K562 (cell line): Measurements from ENCODE around the gene CSF2. TPM values are rescaled to one million over a fixed set of nuclear protein-coding genes. Genes with fewer than 3 reads are reported as not detected.

Experiments
- ATAC-seq: fragments of 200-7000 bp; cut with Tn5 transposase; 3 replicates; pipeline ENCODE4 v1.9.1; 2020; ENCODE audit warnings: moderate library complexity
- BruUV-seq: library from RNA; stranded (reverse); fragments of 400-500 nt; replicated peaks from 2 replicates; lab custom pipeline; 2021; lab: Mats Ljungman, UMichigan
- CTCF ChIA-PET: fragments of 300-600 bp; formaldehyde crosslinking; extraction: SDS; loops from one replicate; lab custom pipeline; 2021; ENCODE audit warnings: low intra/inter-chr PET ratio; lab: Yijun Ruan, JAX
- POLR2A ChIA-PET: fragments of 300-600, 350-650 bp; sonication (Branson Sonifier 250); formaldehyde crosslinking; extraction: SDS; loops from one replicate; lab custom pipeline; 2021; ENCODE audit warnings: antibody characterized with exemption, inconsistent platforms; lab: Yijun Ruan, JAX
- DNase-seq, 4 experiments: peaks; one replicate each; pipeline versions ENCODE4 v3.0.0 to v3.0.0-alpha.2; 2011 to 2018; ENCODE audit warnings: low spot score in 3 of 4, mixed read lengths in 3 of 4; ENCODE audit errors: extremely low read depth in 1 of 4
- FAIRE-seq: peaks from 2 replicates; lab custom pipeline; 2011; peaks lifted over from hg19 to GRCh38; lab: Jason Lieb, UNC
- H2AFZ ChIP-seq: 2 replicates; pipeline ENCODE4 v1.6.0; 2011; ENCODE audit warnings: low read depth, low read length, control low read depth, inconsistent platforms
- H3K27ac ChIP-seq: fragments of 200-600 bp; 3 replicates; pipeline ENCODE4 v1.8.0; 2011; ENCODE audit warnings: low read depth, mild to moderate bottlenecking, control low read depth, inconsistent platforms, low read length, moderate library complexity, mixed read lengths; ENCODE audit errors: extremely low read depth
- H3K27me3 ChIP-seq, 2 experiments: fragments of 300-600 bp in 1 of 2; 2 replicates in 1 of 2; 3 replicates in 1 of 2; pipeline versions ENCODE4 v1.6.0 to v1.8.0; 2011; ENCODE audit warnings: inconsistent platforms in 2 of 2, low read length in 2 of 2, mild to moderate bottlenecking in 1 of 2, mixed read lengths in 1 of 2, moderate library complexity in 1 of 2; ENCODE audit not compliant: control insufficient read depth in 2 of 2, insufficient read depth in 2 of 2
- H3K36me3 ChIP-seq: fragments of 300-600 bp; 3 replicates; pipeline ENCODE4 v1.8.0; 2011; ENCODE audit warnings: mild to moderate bottlenecking, low read length, inconsistent platforms; ENCODE audit not compliant: control insufficient read depth, insufficient read depth
- H3K4me1 ChIP-seq, 2 experiments: fragments of 200-600 bp in 1 of 2; replicated peaks in 1 of 2; 2 replicates in 1 of 2; 3 replicates in 1 of 2; pipeline versions ENCODE4 v1.5.1 to v1.8.0; 2011; ENCODE audit warnings: inconsistent platforms in 2 of 2, low read length in 2 of 2, mild to moderate bottlenecking in 1 of 2, mixed read lengths in 1 of 2, moderate library complexity in 1 of 2; ENCODE audit not compliant: control insufficient read depth in 2 of 2, insufficient read depth in 2 of 2
- H3K4me2 ChIP-seq: 2 replicates; pipeline ENCODE4 v1.6.1; 2011; ENCODE audit warnings: low read length, control low read depth, inconsistent platforms, mixed read lengths; ENCODE audit not compliant: insufficient read depth
- H3K4me3 ChIP-seq: fragments of 200-600 bp; sonication (generic), shearing (Covaris generic); 2 replicates; pipeline ENCODE4 v1.5.1; 2016; ENCODE audit warnings: control low read depth, inconsistent platforms
- H3K79me2 ChIP-seq: fragments of 200-600 bp; 3 replicates; pipeline ENCODE4 v1.8.0; 2011; ENCODE audit warnings: low read length, inconsistent platforms; ENCODE audit not compliant: control insufficient read depth, insufficient read depth
- H3K9ac ChIP-seq, 2 experiments: 2 replicates each; pipeline versions ENCODE4 v1.6.0 to v1.6.1; 2011; ENCODE audit warnings: low read depth in 2 of 2, low read length in 2 of 2, control low read depth in 1 of 2, inconsistent platforms in 1 of 2, mild to moderate bottlenecking in 1 of 2, mixed read lengths in 1 of 2; ENCODE audit not compliant: insufficient read depth in 1 of 2
- H3K9me1 ChIP-seq: one replicate; pipeline ENCODE4 v1.6.0; 2011; ENCODE audit warnings: inconsistent platforms, mild to moderate bottlenecking, low read length, moderate library complexity; ENCODE audit not compliant: control insufficient read depth, insufficient read depth
- H3K9me3 ChIP-seq: replicated peaks from 2 replicates; pipeline ENCODE4 v1.5.1; 2011; ENCODE audit warnings: low read depth, low read length, inconsistent platforms; ENCODE audit not compliant: control insufficient read depth, insufficient read depth
- H4K20me1 ChIP-seq: replicated peaks from 2 replicates; pipeline ENCODE4 v1.6.1; 2011; ENCODE audit warnings: low read length, inconsistent platforms, mixed read lengths; ENCODE audit not compliant: control insufficient read depth, insufficient read depth
- BRD9 ChIP-seq: fragments of 450-650 bp; IDR thresholded peaks from 2 replicates; pipeline ENCODE4 v1.6.1; 2018; ENCODE audit warnings: low read depth; ENCODE audit not compliant: partially characterized antibody
- COPS2 ChIP-seq: fragments of 450-650 bp; conservative IDR thresholded peaks from 2 replicates; pipeline ENCODE4 v1.6.1; 2016; ENCODE audit warnings: mild to moderate bottlenecking, moderate library complexity
- EHMT2 ChIP-seq: fragments of 450-650 bp; IDR thresholded peaks from 2 replicates; pipeline ENCODE4 v1.6.1; 2018; ENCODE audit warnings: antibody characterized with exemption
- GTF2F1 ChIP-seq: IDR thresholded peaks from 2 replicates; pipeline ENCODE4 v1.6.1; 2011; ENCODE audit warnings: low read depth, low read length, improper control_type of control experiment
- MED1 ChIP-seq: sonication (generic); formaldehyde crosslinking; IDR thresholded peaks from 2 replicates; pipeline ENCODE4 v1.8.1; 2023; ENCODE audit warnings: missing genetic modification reagents, borderline replicate concordance
- MITF ChIP-seq: IDR thresholded peaks from 2 replicates; pipeline ENCODE4 v1.6.1; 2014; ENCODE audit warnings: antibody characterized with exemption
- NFXL1 ChIP-seq: fragments of 450-650 bp; formaldehyde crosslinking; IDR thresholded peaks from 2 replicates; pipeline ENCODE4 v1.4.0; 2021; ENCODE audit warnings: mild to moderate bottlenecking
- SIX5 ChIP-seq, 2 experiments: IDR thresholded peaks; 2 replicates each; pipeline ENCODE4 v1.6.1; 2011; ENCODE audit warnings: low read length in 2 of 2, borderline replicate concordance in 1 of 2, low read depth in 1 of 2, mild to moderate bottlenecking in 1 of 2, moderate library complexity in 1 of 2; ENCODE audit not compliant: insufficient read depth in 1 of 2
- SMARCB1 ChIP-seq: IDR thresholded peaks from 2 replicates; pipeline ENCODE4 v1.6.1; 2011; ENCODE audit warnings: improper control_type of control experiment, low read depth; ENCODE audit not compliant: insufficient read length
- TEAD1 ChIP-seq, 2 experiments: fragments of 450-650 bp in 1 of 2; sonication (generic) in 1 of 2; formaldehyde crosslinking; IDR thresholded peaks; 2 replicates each; pipeline versions ENCODE4 v1.4.0 to v1.8.0; 2020 to 2022; ENCODE audit warnings: mild to moderate bottlenecking in 2 of 2, missing genetic modification reagents in 1 of 2
- ZBED1 ChIP-seq: IDR thresholded peaks from 2 replicates; pipeline ENCODE4 v1.6.1; 2014
- ZNF174 ChIP-seq: fragments of 250-450 bp; sonication (Bioruptor Pico); IDR thresholded peaks from 2 replicates; pipeline ENCODE4 v1.4.0; 2020; ENCODE audit warnings: mild to moderate bottlenecking
- ZNF224 ChIP-seq: sonication (generic); formaldehyde crosslinking; IDR thresholded peaks from 2 replicates; pipeline ENCODE4 v1.8.0; 2022; ENCODE audit warnings: mild to moderate bottlenecking, missing genetic modification reagents
- ZNF518B ChIP-seq: fragments of 250-450 bp; sonication (Bioruptor Pico); IDR thresholded peaks from 2 replicates; pipeline ENCODE4 v1.5.0; 2021; ENCODE audit warnings: mild to moderate bottlenecking, moderate library complexity
- ZNF586 ChIP-seq: fragments of 450-650 bp; formaldehyde crosslinking; conservative IDR thresholded peaks from 2 replicates; pipeline ENCODE4 v1.4.0; 2020; ENCODE audit warnings: mild to moderate bottlenecking, moderate library complexity
- ZNF695 ChIP-seq: fragments of 450-650 bp; formaldehyde crosslinking; IDR thresholded peaks from 2 replicates; pipeline ENCODE4 v1.4.0; 2020; ENCODE audit warnings: mild to moderate bottlenecking, moderate library complexity
- ZZZ3 ChIP-seq: fragments of 450-650 bp; IDR thresholded peaks from 2 replicates; pipeline ENCODE4 v1.6.1; 2016; ENCODE audit warnings: antibody characterized with exemption, mild to moderate bottlenecking, moderate library complexity
- WGBS: fragments of 100-300 bp; shearing (Covaris generic); methylation state at CpG from one replicate; pipeline ENCODE4 v1.1.6; 2016; ENCODE audit warnings: low coverage, mixed read lengths; ENCODE audit not compliant: insufficient coverage; ENCODE audit errors: missing lambda C conversion rate; 5-methylcytosine and 5-hydroxymethylcytosine counted together
- in situ Hi-C: fragments of 300-500 bp; cut with MboI; formaldehyde crosslinking; loops from 4 replicates; pipeline ENCODE4 v1.15.0; 2018; ENCODE audit warnings: inconsistent platforms, mixed read lengths
- intact Hi-C: fragments of 100-400 bp; cut with micrococcal nuclease; formaldehyde crosslinking; loops from 2 replicates; pipeline ENCODE4 v1.14.2; 2022
- polyA plus RNA-seq, 8 experiments: library from polyadenylated mRNA; depleted of rRNA in 4 of 8; stranded (reverse) in 5 of 8; unstranded in 3 of 8; fragments of >200 nt; fragmentation: Nextera tagmentation in 2 of 8; fragmentation: Illumina TruSeq in 1 of 8; extraction: Ambion mirVana in 2 of 8; extraction: Trizol in 1 of 8; gene quantifications; 2 replicates each; pipeline versions ENCODE4 v1.2.1 to v1.2.3, GENCODE V29; 2011 to 2014; ENCODE audit warnings: inconsistent platforms in 1 of 8, missing spikeins in 1 of 8
- total RNA-seq, 7 experiments: library from RNA; depleted of rRNA in 6 of 7; stranded (reverse); fragments of >200 nt in 6 of 7; fragmentation: Illumina TruSeq in 2 of 7; extraction: Trizol in 2 of 7; gene quantifications; 2 replicates each; pipeline versions ENCODE4 v1.2.1 to v1.2.3, GENCODE V29; 2011 to 2021; ENCODE audit warnings: low replicate concordance in 1 of 7

CSF2 gene
- total and polyA plus RNA-seq, 9 of the 15 experiments (the other 6 are each of a cell fraction or from before 2014, with no cell fraction given) = 0.25 to 0.29 TPM; not detected in 7

- Histone ChIP-seq H3K9ac (no peak overlapping the region), H3K79me2 (no peaks in the 10 kb centered on the region), H3K9me3 (no peaks in the 10 kb centered on the region), H3K4me2 (no peak overlapping the region), H4K20me1 (no peaks in the 10 kb centered on the region), H3K4me1 (peaks cover 0 to 15% of the 10 kb centered on the region in 2 experiments; a peak in 2 of 5 replicates), H3K27me3 (peaks cover 11 to 41% of the 10 kb centered on the region in 2 experiments; a peak in 4 of 5 replicates), H3K27ac (no peak overlapping the region), H3K4me3 (no peak overlapping the region), H2AFZ (no peak overlapping the region), H3K36me3 (no peaks in the 10 kb centered on the region), H3K9me1 (no peaks in the 10 kb centered on the region)
- FAIRE-seq (no peak), ATAC-seq (no peak), DNase-seq (no peak)
- intact Hi-C loops = no loop called here
- CTCF ChIA-PET = no interaction called here
- 7% methylated on average over 8 of the region's 9 CpGs for WGBS
- in situ Hi-C loops = loop anchor here (25.0 kb wide), 1 partner anchor 332 kb away; no protein-coding TSS in a partner anchor
- POLR2A ChIA-PET = interaction anchor here (0.5 kb wide), 1 partner anchor 355 kb away, joined by 3 read pairs; no protein-coding TSS in a partner anchor
- BruUV-seq = no TSS peak
- TF ChIP-seq ZZZ3 (no peak), TEAD1 (CRISPR knock-in tag; IDR thresholded peaks at IDR 0.05) (no peak), ZNF586 (CRISPR knock-in tag) (no peak), ZNF518B (CRISPR knock-in tag) (no peak), ZNF174 (CRISPR knock-in tag) (no peak), EHMT2 (no peak), MITF (no peak), COPS2 (no peak), ZNF695 (CRISPR knock-in tag) (no peak), SIX5 (IDR thresholded peaks at IDR 0.05; ENCODE audit: borderline replicate concordance in 1 of 2, insufficient read depth in 1 of 2, low read depth in 1 of 2, low read length in 2 of 2) (no peak), NFXL1 (no peak), SMARCB1 (no peak), ZBED1 (no peak), ZNF224 (CRISPR knock-in tag) (no peak), MED1 (CRISPR knock-in tag) (no peak), BRD9 (no peak), GTF2F1 (no peak)
Measured at GRCh38 chr5:132054697-132055440, 18.7 kb upstream of the CSF2 start.
